ENCODE measurements around the gene ZNF236.

ZNF236 gene

GRCh38 chr18:76821875-76822505, 367 bp upstream of the ZNF236 start:
- no peak for DNase-seq (ENCODE audit: low spot score)
- H3K27ac ChIP-seq = peak overlapping the region; percentile 85 to 98

GRCh38 chr18:76823161-76823538, 793 bp downstream of the ZNF236 start:
- Histone ChIP-seq H3K27ac (peak overlapping the region; percentile 81 to 98), H3K4me3 (peak overlapping the region; percentile 88)
- no peak for DNase-seq (ENCODE audit: low spot score)
- TF ChIP-seq CTCF (IDR thresholded peaks at IDR 0.05) = no peak

More at GRCh38 chr18:76821875-76822505, 367 bp upstream of the ZNF236 start:
- H3K4me3 ChIP-seq = peak overlapping the region; percentile 88
- no peak for TF ChIP-seq CTCF (IDR thresholded peaks at IDR 0.05)

- no peak for TF ChIP-seq CTCF (IDR thresholded peaks at IDR 0.05)
- DNase-seq (ENCODE audit: low spot score) = peak; percentile 76
- peak overlapping the region; percentile 81 to 98 for H3K27ac ChIP-seq
- H3K4me3 ChIP-seq = peak overlapping the region; percentile 88
Measured at GRCh38 chr18:76823587-76824011, 1.2 kb downstream of the ZNF236 start.

GRCh38 chr18:76824145-76824676, 1.9 kb downstream of the ZNF236 start:
- TF ChIP-seq CTCF (IDR thresholded peaks at IDR 0.05) = no peak
- DNase-seq (ENCODE audit: low spot score) = no peak
- Histone ChIP-seq H3K4me3 (no peak overlapping the region), H3K27ac (peak overlapping the region in 1 of 2 donors; percentile 15)

GRCh38 chr18:76824754-76825153, 2.4 kb downstream of the ZNF236 start:
- TF ChIP-seq CTCF (IDR thresholded peaks at IDR 0.05) = no peak
- H3K4me3 ChIP-seq = no peak overlapping the region
- peak overlapping the region in 1 of 2 donors; percentile 15 for H3K27ac ChIP-seq
- no peak for DNase-seq (ENCODE audit: low spot score)

- no peak for TF ChIP-seq CTCF (IDR thresholded peaks at IDR 0.05)
- no peak for DNase-seq (ENCODE audit: low spot score)
- Histone ChIP-seq H3K4me3 (no peak overlapping the region), H3K27ac (peak overlapping the region in 1 of 2 donors; percentile 31)
Measured at GRCh38 chr18:76827205-76828200, 5.1 kb downstream of the ZNF236 start.

Data from coronary artery (tissue), 2 donors.